Fibroblast of upper back skin (primary cell): ENCODE data around the gene PHACTR1.
"Not testable (repeated sequence)": the region's sequence is repeated elsewhere in the genome, so short reads cannot be mapped to it uniquely, and the experiment has no call there.

Experiments used
- DNase-seq: peaks from one replicate; pipeline ENCODE4 v3.0.0-alpha.2; 2013

PHACTR1 gene

GRCh38 chr6:13300643-13301590 is 584.4 kb downstream of the PHACTR1 start:
- no peak for DNase-seq

GRCh38 chr6:13302291-13302690 is 585.7 kb downstream of the PHACTR1 start:
- DNase-seq, result no peak

GRCh38 chr6:13302751-13303667 is 586.4 kb downstream of the PHACTR1 start:
- peak; percentile 95 for DNase-seq

GRCh38 chr6:13303668-13304017 is 587.1 kb downstream of the PHACTR1 start:
- DNase-seq, result peak; percentile 72

- DNase-seq, result no peak
These were observed 587.5 kb downstream of the PHACTR1 start for GRCh38 chr6:13304101-13304500.

GRCh38 chr6:13304580-13305260 is 588.2 kb downstream of the PHACTR1 start:
- no peak for DNase-seq

GRCh38 chr6:13305288-13305687 is 588.7 kb downstream of the PHACTR1 start:
- DNase-seq, result no peak

GRCh38 chr6:13305791-13306190 is 589.2 kb downstream of the PHACTR1 start:
- no peak for DNase-seq

GRCh38 chr6:13307508-13307995 is 591.0 kb downstream of the PHACTR1 start:
- peak; percentile 58 for DNase-seq

GRCh38 chr6:13308332-13308731 is 591.8 kb downstream of the PHACTR1 start:
- no peak for DNase-seq

- DNase-seq, result no peak
These were observed 594.6 kb downstream of the PHACTR1 start for GRCh38 chr6:13311155-13311554.

- DNase-seq, result no peak
These were observed 598.2 kb downstream of the PHACTR1 start for GRCh38 chr6:13314806-13315205.

GRCh38 chr6:13315896-13316295 is 599.3 kb downstream of the PHACTR1 start:
- no peak for DNase-seq

GRCh38 chr6:13318821-13319220 is 602.3 kb downstream of the PHACTR1 start:
- DNase-seq, result no peak

- no peak for DNase-seq
These were observed 603.5 kb downstream of the PHACTR1 start for GRCh38 chr6:13319891-13320564.

GRCh38 chr6:13326031-13326586 is 609.5 kb downstream of the PHACTR1 start:
- DNase-seq, result not testable (repeated sequence)

- no peak for DNase-seq
These were observed 611.1 kb downstream of the PHACTR1 start for GRCh38 chr6:13327691-13328075.

GRCh38 chr6:13328076-13328874 is 611.7 kb downstream of the PHACTR1 start, which contains the start of gene TBC1D7:
Gene TBC1D7 (minus strand): TSS chr6:13328537. CDS start chr6:13326898, 1,639 bp downstream.
- peak; percentile 91 for DNase-seq

- no peak for DNase-seq
These were observed 612.3 kb downstream of the PHACTR1 start for GRCh38 chr6:13328875-13329183.

- DNase-seq, result peak; percentile 12
These were observed 615.2 kb downstream of the PHACTR1 start for GRCh38 chr6:13331516-13332348.
